GM18502 (cell line): ENCODE data around the gene HOXC6.

Experiments used
- ATAC-seq: cut with Tn5 transposase; IDR thresholded peaks from one replicate; pipeline ENCODE4 v1.9.1; 2021; ENCODE audit warnings: mild to moderate bottlenecking; ENCODE audit not compliant: unreplicated experiment, poor library complexity

HOXC6 gene

GRCh38 chr12:54025499-54026405, 2.5 kb upstream of the HOXC6 start:
- no peak for ATAC-seq

- no peak for ATAC-seq
Observed at GRCh38 chr12:54026640-54027441, 1.4 kb upstream of the HOXC6 start.

GRCh38 chr12:54027442-54027786, 826 bp upstream of the HOXC6 start:
- ATAC-seq = no peak

GRCh38 chr12:54029529-54030441, 1.5 kb downstream of the HOXC6 start:
- no peak for ATAC-seq

- no peak for ATAC-seq
Observed at GRCh38 chr12:54030442-54030801, 2.2 kb downstream of the HOXC6 start.

- ATAC-seq = no peak
Observed at GRCh38 chr12:54030889-54031471, 2.7 kb downstream of the HOXC6 start.

GRCh38 chr12:54031480-54031879, 3.2 kb downstream of the HOXC6 start:
- no peak for ATAC-seq

- no peak for ATAC-seq
Observed at GRCh38 chr12:54032086-54032619, 3.9 kb downstream of the HOXC6 start.

- no peak for ATAC-seq
Observed at GRCh38 chr12:54032627-54033100, 4.4 kb downstream of the HOXC6 start, which contains the start of gene HOXC5. HOXC5 (plus strand) TSS chr12:54033050; CDS start chr12:54033123, 73 bp downstream.

GRCh38 chr12:54033106-54033979, 5.1 kb downstream of the HOXC6 start:
- ATAC-seq = no peak

- ATAC-seq = no peak
Observed at GRCh38 chr12:54033980-54034784, 5.9 kb downstream of the HOXC6 start.

- ATAC-seq = no peak
Observed at GRCh38 chr12:54034785-54035310, 6.6 kb downstream of the HOXC6 start.

GRCh38 chr12:54035568-54036264, 7.5 kb downstream of the HOXC6 start:
- no peak for ATAC-seq

- ATAC-seq = no peak
Observed at GRCh38 chr12:54036620-54037359, 8.6 kb downstream of the HOXC6 start.

GRCh38 chr12:54037360-54038283, 9.4 kb downstream of the HOXC6 start:
- no peak for ATAC-seq
